Lung (tissue), 12 donors: Measurements from ENCODE around the gene FNTB. TPM values are rescaled to one million over a fixed set of nuclear protein-coding genes. Genes with fewer than 3 reads are reported as not detected.

Experiments used
- ATAC-seq: fragments of 200-7000 bp; cut with Tn5 transposase; one replicate; pipeline ENCODE4 v1.9.1; 2020; ENCODE audit warnings: moderate number of reproducible peaks; ENCODE audit not compliant: insufficient read depth, low FRiP score
- DNase-seq, 3 donors: peaks; one replicate each; pipeline ENCODE4 v3.0.0-alpha.2; 2013 to 2017
- H3K27ac ChIP-seq, 2 donors: one replicate each; pipeline ENCODE4 v1.5.1; 2013; ENCODE audit warnings: mild to moderate bottlenecking in 2 of 2, moderate library complexity in 2 of 2, control low read depth in 1 of 2, inconsistent platforms in 1 of 2, low read depth in 1 of 2, low read length in 1 of 2
- H3K27me3 ChIP-seq, 3 donors: one replicate each; pipeline ENCODE4 v1.5.1; 2013; ENCODE audit warnings: low read length in 2 of 3; ENCODE audit not compliant: control insufficient read depth in 3 of 3, insufficient read depth in 3 of 3
- H3K36me3 ChIP-seq, 4 donors: one replicate each; pipeline ENCODE4 v1.5.1; 2013; ENCODE audit warnings: low read length in 4 of 4, mild to moderate bottlenecking in 1 of 4, moderate library complexity in 1 of 4; ENCODE audit not compliant: control insufficient read depth in 4 of 4, insufficient read depth in 4 of 4
- H3K4me1 ChIP-seq, 5 donors: one replicate each; pipeline ENCODE4 v1.5.1; 2013; ENCODE audit warnings: low read length in 5 of 5, mild to moderate bottlenecking in 2 of 5, moderate library complexity in 1 of 5; ENCODE audit not compliant: control insufficient read depth in 5 of 5, insufficient read depth in 5 of 5
- H3K4me3 ChIP-seq: one replicate; pipeline ENCODE4 v1.5.1; 2013; ENCODE audit warnings: mild to moderate bottlenecking, control low read depth, moderate library complexity
- H3K9ac ChIP-seq, 2 donors: one replicate each; pipeline ENCODE4 v1.5.1; 2013; ENCODE audit warnings: low read length in 2 of 2, control low read depth in 1 of 2; ENCODE audit not compliant: insufficient read depth in 1 of 2
- H3K9me3 ChIP-seq, 4 donors: one replicate each; pipeline ENCODE4 v1.5.1; 2013; ENCODE audit warnings: low read length in 3 of 4, mild to moderate bottlenecking in 1 of 4, moderate library complexity in 1 of 4; ENCODE audit not compliant: control insufficient read depth in 4 of 4, insufficient read depth in 3 of 4
- CTCF ChIP-seq: IDR thresholded peaks from 2 replicates; pipeline ENCODE4 v1.5.1; 2012; ENCODE audit warnings: mild to moderate bottlenecking; ENCODE audit errors: control extremely low read depth, extremely low read depth
- WGBS, 2 donors: extraction: QIAGEN DNeasy Blood & Tissue Kit; methylation state at CpG; one replicate each; pipeline ENCODE4 v1.1.7; 2013; 5-methylcytosine and 5-hydroxymethylcytosine counted together
- polyA plus RNA-seq, 2 donors: library from polyadenylated mRNA; stranded (reverse); fragments of 200-250 nt; gene quantifications; one replicate each; pipeline ENCODE4 v1.2.1, GENCODE V29; 2013
- total RNA-seq, 2 donors: library from RNA; depleted of rRNA in 1 of 2; stranded (reverse); fragments of >200 nt in 1 of 2; gene quantifications; one replicate each; pipeline ENCODE4 v1.2.1, GENCODE V29; 2014 to 2021
- donor health status: control.
- donor health status: control.
- donor health status: Bipolar disorder and iron deficiency.
- donor health status: healthy.
- donor health status: DM: yes; HTN: yes; CAD: no.

The FNTB gene
- total and polyA plus RNA-seq, 4 donors = 6.2 to 14.8 (median 10.8) TPM

DNA sequence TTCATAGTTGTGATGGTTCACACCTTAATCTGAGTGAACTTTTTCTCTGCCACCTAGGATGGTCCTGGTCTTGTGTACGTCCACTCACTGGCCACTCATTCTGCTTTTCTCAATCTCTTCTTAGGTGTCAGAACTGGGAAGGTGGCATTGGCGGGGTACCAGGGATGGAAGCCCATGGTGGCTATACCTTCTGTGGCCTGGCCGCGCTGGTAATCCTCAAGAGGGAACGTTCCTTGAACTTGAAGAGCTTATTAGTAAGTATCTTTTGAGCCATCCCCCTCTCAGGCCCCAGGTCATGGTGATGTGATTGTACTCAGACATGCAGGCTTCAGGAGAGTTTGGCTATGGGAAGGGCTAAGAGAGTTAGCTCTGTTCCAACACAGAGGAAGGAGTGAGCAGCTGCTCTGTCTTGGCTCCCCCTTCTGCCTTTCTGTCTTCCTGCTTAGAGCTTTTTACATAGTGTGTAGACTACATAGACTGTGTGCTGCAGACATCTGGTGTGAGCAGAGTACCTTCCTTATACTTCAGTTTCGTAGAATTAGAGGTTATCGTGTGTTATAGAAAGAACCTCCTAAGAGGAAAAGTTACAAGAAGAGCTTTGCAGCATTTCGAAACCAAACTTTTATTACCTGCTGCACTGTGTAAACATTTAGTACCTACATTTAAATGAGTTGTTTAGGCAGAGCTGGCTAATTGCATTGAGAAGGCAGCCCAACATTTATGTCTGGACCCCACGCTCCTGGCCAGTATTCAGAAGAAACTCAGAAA, 54.2 kb downstream of the FNTB start:
- DNase-seq = no peak
- Histone ChIP-seq H3K27me3 (no peaks in the 10 kb centered on the region), H3K4me3 (no peak overlapping the region), H3K36me3 (peaks cover 3 to 28% (median 13%) of the 10 kb centered on the region in 4 donors), H3K27ac (no peak overlapping the region), H3K9ac (no peak overlapping the region), H3K9me3 (no peaks in the 10 kb centered on the region), H3K4me1 (peaks cover 0 to under 1% (median 0%) of the 10 kb centered on the region in 5 donors)
- ATAC-seq = no peak
- no peak for TF ChIP-seq CTCF
- WGBS, 2 donors = 90 to 92% methylated on average over 9 of the region's 9 CpGs

- H3K36me3 ChIP-seq = peaks cover 3 to 28% (median 13%) of the 10 kb centered on the region in 4 donors
- WGBS, 2 donors = 88 to 93% methylated on average over 7 of the region's 7 CpGs
- no peaks in the 10 kb centered on the region for H3K27me3 ChIP-seq
- H3K9me3 ChIP-seq = no peaks in the 10 kb centered on the region
- no peak for TF ChIP-seq CTCF
- H3K4me1 ChIP-seq = no peaks in the 10 kb centered on the region
- no peak overlapping the region for H3K4me3 ChIP-seq
- H3K9ac ChIP-seq = no peak overlapping the region
- ATAC-seq = no peak
- DNase-seq = no peak
- H3K27ac ChIP-seq = no peak overlapping the region
These were observed 54.8 kb downstream of the FNTB start for GRCh38 chr14:65041434-65041915.

DNA sequence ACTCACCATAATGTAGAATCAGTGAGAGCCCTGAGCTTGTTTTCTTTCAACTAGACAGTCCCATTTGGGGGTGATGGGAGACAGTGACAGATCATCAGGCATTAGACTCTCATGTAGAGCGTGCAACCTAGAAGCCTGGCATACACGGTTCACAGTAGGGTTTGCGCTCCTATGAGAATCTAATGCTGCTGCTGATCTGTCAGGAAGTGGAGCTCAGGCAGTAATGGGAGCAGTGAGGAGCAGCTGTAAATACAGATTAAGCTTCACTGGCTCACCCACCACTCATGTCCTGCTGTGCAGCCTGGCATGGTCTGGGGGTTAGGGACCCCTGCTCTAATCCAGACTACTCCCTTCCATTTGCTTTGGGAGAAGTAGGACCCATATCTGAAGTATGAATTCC, 55.6 kb downstream of the FNTB start:
- Histone ChIP-seq H3K4me1 (peaks cover 0 to 3% (median 0%) of the 10 kb centered on the region in 5 donors), H3K9me3 (no peaks in the 10 kb centered on the region), H3K27me3 (no peaks in the 10 kb centered on the region), H3K36me3 (peaks cover 3 to 32% (median 13%) of the 10 kb centered on the region in 4 donors), H3K4me3 (no peak overlapping the region), H3K9ac (no peak overlapping the region), H3K27ac (no peak overlapping the region)
- ATAC-seq (no peak), DNase-seq (no peak)
- TF ChIP-seq CTCF = no peak
- 56 to 86% methylated on average over 3 of the region's 3 CpGs for WGBS, 2 donors
